NCI-H1694 treated with DMSO at 0.1 percent for 48 hours (cell line): ENCODE measurements around the gene EXOC4.
A peak's percentile ranks its signal among the peaks of the same experiment; 100 is the strongest.

ENCODE experiments used
- DNase-seq: peaks from one replicate; lab custom pipeline; 2025; lab: John Stamatoyannopoulos, UW

Gene EXOC4

GRCh38 chr7:133829336-133829897 lies 576.5 kb downstream of the EXOC4 start:
- no peak for DNase-seq

- DNase-seq: no peak
Observed at GRCh38 chr7:133830081-133830480, 577.2 kb downstream of the EXOC4 start.

GRCh38 chr7:133836666-133837065 lies 583.8 kb downstream of the EXOC4 start:
- DNase-seq: no peak

GRCh38 chr7:133837224-133837623 lies 584.3 kb downstream of the EXOC4 start:
- DNase-seq: no peak

- DNase-seq: no peak
Observed at GRCh38 chr7:133839121-133839520, 586.2 kb downstream of the EXOC4 start.

- DNase-seq: no peak
Observed at GRCh38 chr7:133843341-133843740, 590.5 kb downstream of the EXOC4 start.

GRCh38 chr7:133845005-133845404 lies 592.1 kb downstream of the EXOC4 start:
- DNase-seq: no peak

- DNase-seq: no peak
Observed at GRCh38 chr7:133846203-133846945, 593.5 kb downstream of the EXOC4 start.

- DNase-seq: no peak
Observed at GRCh38 chr7:133850497-133851280, 597.8 kb downstream of the EXOC4 start.

- DNase-seq: no peak
Observed at GRCh38 chr7:133851411-133851810, 598.5 kb downstream of the EXOC4 start.

- peak; percentile 53 for DNase-seq
Observed at GRCh38 chr7:133853706-133854276, 600.9 kb downstream of the EXOC4 start.

GRCh38 chr7:133854739-133855138 lies 601.9 kb downstream of the EXOC4 start:
- peak; percentile 78 for DNase-seq

GRCh38 chr7:133857376-133858119 lies 604.7 kb downstream of the EXOC4 start:
- DNase-seq: no peak

- no peak for DNase-seq
Observed at GRCh38 chr7:133858311-133858710, 605.4 kb downstream of the EXOC4 start.

- no peak for DNase-seq
Observed at GRCh38 chr7:133859231-133859630, 606.4 kb downstream of the EXOC4 start.

GRCh38 chr7:133859871-133860450 lies 607.1 kb downstream of the EXOC4 start:
- DNase-seq: no peak

- no peak for DNase-seq
Observed at GRCh38 chr7:133860628-133861335, 607.9 kb downstream of the EXOC4 start.

- no peak for DNase-seq
Observed at GRCh38 chr7:133861876-133862275, 609.0 kb downstream of the EXOC4 start.

GRCh38 chr7:133863362-133864061 lies 610.6 kb downstream of the EXOC4 start:
- no peak for DNase-seq

GRCh38 chr7:133869556-133869955 lies 616.7 kb downstream of the EXOC4 start:
- no peak for DNase-seq
